ENCODE results near the gene USP14. TPM values are rescaled to one million over a fixed set of nuclear protein-coding genes. Genes with fewer than 3 reads are reported as not detected.
A peak's percentile ranks its signal among the peaks of the same experiment; 100 is the strongest.

The USP14 gene
- total RNA-seq, 1 donor from 2014 or later: 54.7 TPM

DNA sequence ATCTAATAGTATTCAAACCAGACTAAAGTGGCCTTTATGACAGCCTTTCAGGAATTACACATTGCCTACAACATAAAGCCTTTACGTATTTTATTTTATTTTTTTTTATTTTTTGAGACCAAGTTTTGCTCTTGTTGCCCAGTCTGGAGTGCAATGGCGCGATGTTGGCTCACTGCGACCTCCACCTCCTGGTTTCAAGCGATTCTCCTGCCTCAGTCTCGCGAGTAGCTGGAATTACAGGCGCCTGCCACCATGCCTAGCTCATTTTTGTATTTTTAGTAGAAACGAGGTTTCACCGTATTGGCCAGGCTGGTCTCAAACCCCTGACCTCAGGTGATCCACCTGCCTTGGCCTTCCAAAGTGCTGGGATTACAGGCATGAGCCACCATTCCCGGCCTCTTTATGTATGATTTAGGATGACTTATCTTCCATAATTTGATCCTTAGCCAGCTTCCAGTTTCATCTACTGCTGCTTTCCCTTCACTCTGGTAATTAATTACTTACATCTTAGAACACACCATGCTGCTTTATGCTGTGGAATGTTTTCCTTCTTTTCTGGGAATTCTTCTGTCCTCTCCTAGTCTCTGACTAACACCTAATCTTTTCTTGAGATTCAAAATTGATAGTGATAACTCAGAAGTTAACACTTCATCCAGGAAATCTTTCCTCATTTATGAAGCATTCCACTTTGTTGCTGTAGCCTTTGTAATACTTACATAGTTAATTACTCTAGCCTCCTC, 2.6 kb downstream of the USP14 start:
- DNase-seq (ENCODE audit: low spot score in 2 of 2, unreplicated experiment in 2 of 2): no peak
- Mint-ChIP-seq H3K36me3 (peaks cover 18% of the 10 kb centered on the region), H3K27ac (peak overlapping the region; percentile 60)

DNA sequence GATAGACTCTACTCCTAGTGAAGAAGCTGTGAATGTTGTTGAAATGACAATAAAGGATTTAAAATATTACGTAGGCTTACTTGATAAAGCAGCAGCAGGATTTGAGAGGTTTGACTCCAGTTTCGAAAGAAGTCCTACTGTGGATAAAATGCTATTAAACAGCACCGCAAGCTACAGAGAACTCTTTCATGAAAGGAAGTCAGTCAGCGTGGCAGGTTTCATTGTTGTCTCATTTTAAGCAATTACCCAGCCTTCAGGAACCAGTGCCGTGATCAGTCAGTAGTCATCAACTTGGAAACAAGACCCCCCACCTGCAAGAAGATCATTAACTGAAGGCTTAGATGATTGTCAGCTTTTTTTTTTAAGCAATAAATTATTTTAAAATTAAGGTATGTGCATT, 14.0 kb downstream of the USP14 start:
- H3K27ac Mint-ChIP-seq: no peak overlapping the region

More for the DNA sequence above, 2.6 kb downstream of the USP14 start:
- H3K27me3 Mint-ChIP-seq (ENCODE audit: low read depth): peaks cover 3% of the 10 kb centered on the region
- peak overlapping the region; percentile 39 for H3K4me3 Mint-ChIP-seq
- H3K4me1 Mint-ChIP-seq: peaks cover 17% of the 10 kb centered on the region
- TF ChIP-seq, protein P1, sequence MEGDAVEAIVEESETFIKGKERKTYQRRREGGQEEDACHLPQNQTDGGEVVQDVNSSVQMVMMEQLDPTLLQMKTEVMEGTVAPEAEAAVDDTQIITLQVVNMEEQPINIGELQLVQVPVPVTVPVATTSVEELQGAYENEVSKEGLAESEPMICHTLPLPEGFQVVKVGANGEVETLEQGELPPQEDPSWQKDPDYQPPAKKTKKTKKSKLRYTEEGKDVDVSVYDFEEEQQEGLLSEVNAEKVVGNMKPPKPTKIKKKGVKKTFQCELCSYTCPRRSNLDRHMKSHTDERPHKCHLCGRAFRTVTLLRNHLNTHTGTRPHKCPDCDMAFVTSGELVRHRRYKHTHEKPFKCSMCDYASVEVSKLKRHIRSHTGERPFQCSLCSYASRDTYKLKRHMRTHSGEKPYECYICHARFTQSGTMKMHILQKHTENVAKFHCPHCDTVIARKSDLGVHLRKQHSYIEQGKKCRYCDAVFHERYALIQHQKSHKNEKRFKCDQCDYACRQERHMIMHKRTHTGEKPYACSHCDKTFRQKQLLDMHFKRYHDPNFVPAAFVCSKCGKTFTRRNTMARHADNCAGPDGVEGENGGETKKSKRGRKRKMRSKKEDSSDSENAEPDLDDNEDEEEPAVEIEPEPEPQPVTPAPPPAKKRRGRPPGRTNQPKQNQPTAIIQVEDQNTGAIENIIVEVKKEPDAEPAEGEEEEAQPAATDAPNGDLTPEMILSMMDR (IDR thresholded peaks at IDR 0.05; ENCODE audit: unreplicated experiment): no peak
- no peaks in the 10 kb centered on the region for H3K9me3 Mint-ChIP-seq

DNA sequence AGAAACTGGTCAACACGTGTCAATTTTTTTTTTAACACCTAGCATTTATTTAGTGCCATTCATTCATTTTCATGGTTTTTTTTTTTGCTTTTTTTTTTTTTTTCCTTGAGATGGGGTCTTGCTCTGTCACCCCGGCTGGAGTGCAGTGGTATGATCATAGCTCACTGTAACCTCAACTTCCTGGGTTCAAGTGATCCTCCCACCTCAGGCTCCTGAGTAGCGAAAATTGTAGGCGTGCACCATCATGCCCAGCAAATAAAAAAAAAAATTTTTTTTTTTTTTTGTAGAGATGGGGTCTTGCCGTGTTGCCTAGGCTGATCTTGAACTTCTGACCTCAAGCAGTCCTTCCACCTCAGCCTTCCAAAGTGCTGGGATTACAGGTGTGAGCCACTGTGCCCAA, 21.1 kb downstream of the USP14 start:
- Mint-ChIP-seq H3K36me3 (peaks cover 24% of the 10 kb centered on the region), H3K27ac (no peak overlapping the region), H3K4me1 (peaks cover 3% of the 10 kb centered on the region), H3K4me3 (no peak overlapping the region), H3K27me3 (ENCODE audit: low read depth) (no peaks in the 10 kb centered on the region), H3K9me3 (no peaks in the 10 kb centered on the region)
- no peak for DNase-seq (ENCODE audit: low spot score in 2 of 2, unreplicated experiment in 2 of 2)
- TF ChIP-seq, protein P1 (IDR thresholded peaks at IDR 0.05; ENCODE audit: unreplicated experiment): no peak

More for the DNA sequence above, 14.0 kb downstream of the USP14 start:
- Mint-ChIP-seq H3K27me3 (ENCODE audit: low read depth) (no peaks in the 10 kb centered on the region), H3K9me3 (no peaks in the 10 kb centered on the region), H3K36me3 (peaks cover 23% of the 10 kb centered on the region), H3K4me1 (no peaks in the 10 kb centered on the region), H3K4me3 (no peak overlapping the region)
- TF ChIP-seq, protein P1 (IDR thresholded peaks at IDR 0.05; ENCODE audit: unreplicated experiment): no peak
- no peak for DNase-seq (ENCODE audit: low spot score in 2 of 2, unreplicated experiment in 2 of 2)

DNA sequence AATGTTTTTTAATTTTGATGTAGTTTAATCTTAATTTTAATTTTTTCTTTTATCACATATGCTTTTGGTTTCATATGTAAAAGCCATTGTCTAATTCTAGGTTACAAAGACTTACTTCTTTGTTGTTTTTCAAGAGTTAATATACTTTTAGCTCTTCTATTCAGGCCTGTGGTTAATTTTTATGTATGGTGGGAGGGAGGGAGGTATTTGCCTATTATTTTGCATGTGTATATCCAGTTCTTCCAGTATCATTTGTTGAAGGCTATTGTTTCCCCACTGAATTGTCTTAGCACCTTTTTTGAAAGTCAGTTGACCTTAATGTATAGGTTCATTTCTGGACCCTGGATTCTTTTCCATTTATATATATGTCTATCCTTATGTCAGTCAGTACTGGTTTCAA, 23.4 kb downstream of the USP14 start:
- peaks cover 24% of the 10 kb centered on the region for H3K36me3 Mint-ChIP-seq

DNA sequence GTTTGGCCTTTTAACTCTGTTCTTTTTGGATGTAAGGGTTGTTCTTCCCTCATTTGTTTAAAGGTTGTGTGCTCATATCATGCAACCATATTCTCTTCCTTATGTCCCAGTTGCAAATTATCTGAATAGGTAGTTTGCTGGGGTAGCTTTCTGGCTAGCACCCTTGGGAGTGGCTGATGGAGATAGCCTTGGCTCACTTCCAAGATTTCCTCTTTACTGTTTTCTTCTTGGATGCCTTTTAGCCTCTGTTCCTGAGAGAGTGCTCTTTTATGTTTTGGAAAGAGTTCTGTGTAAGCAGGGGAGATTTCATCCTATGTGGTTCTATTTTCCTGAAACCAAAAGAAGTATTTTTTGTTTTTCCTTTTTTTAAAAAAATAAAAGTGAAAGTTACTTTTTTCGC, 25.4 kb downstream of the USP14 start:
- DNase-seq (ENCODE audit: low spot score in 2 of 2, unreplicated experiment in 2 of 2): no peak
- TF ChIP-seq, protein P1 (IDR thresholded peaks at IDR 0.05; ENCODE audit: unreplicated experiment): no peak
- Mint-ChIP-seq H3K9me3 (no peaks in the 10 kb centered on the region), H3K27ac (peak overlapping the region; percentile 18), H3K36me3 (peaks cover 22% of the 10 kb centered on the region), H3K4me1 (peaks cover 3% of the 10 kb centered on the region), H3K4me3 (no peak overlapping the region), H3K27me3 (ENCODE audit: low read depth) (no peaks in the 10 kb centered on the region)

More for the DNA sequence above, 23.4 kb downstream of the USP14 start:
- TF ChIP-seq, protein P1 (IDR thresholded peaks at IDR 0.05; ENCODE audit: unreplicated experiment): no peak
- H3K27me3 Mint-ChIP-seq (ENCODE audit: low read depth): no peaks in the 10 kb centered on the region
- no peaks in the 10 kb centered on the region for H3K9me3 Mint-ChIP-seq
- DNase-seq (ENCODE audit: low spot score in 2 of 2, unreplicated experiment in 2 of 2): no peak
- peaks cover 3% of the 10 kb centered on the region for H3K4me1 Mint-ChIP-seq
- no peak overlapping the region for H3K4me3 Mint-ChIP-seq
- no peak overlapping the region for H3K27ac Mint-ChIP-seq

Data from mesothelial cell of epicardium (in vitro differentiated cells).